Endothelial cell of umbilical vein (primary cell): ENCODE results near the gene FBXO9. TPM values are rescaled to one million over a fixed set of nuclear protein-coding genes. Genes with fewer than 3 reads are reported as not detected.

Source experiments
- BruUV-seq: library from RNA; stranded (reverse); fragments of 400-500 nt; replicated peaks from 2 replicates; lab custom pipeline; 2021; lab: Mats Ljungman, UMichigan
- CTCF ChIA-PET: fragments of 300-600, 350-600 bp; sonication (Branson Sonifier 250); formaldehyde crosslinking; loops from one replicate; lab custom pipeline; 2021; ENCODE audit warnings: antibody characterized with exemption, inconsistent platforms; lab: Charles Lee
- POLR2A ChIA-PET: fragments of 300-600, 350-600 bp; sonication (Branson Sonifier 250); formaldehyde crosslinking; loops from one replicate; lab custom pipeline; 2021; ENCODE audit warnings: antibody characterized with exemption, inconsistent platforms; lab: Charles Lee
- DNase-seq: peaks from one replicate; pipeline ENCODE4 v3.0.0-alpha.2; 2011; ENCODE audit warnings: low read depth, low spot score
- FAIRE-seq: peaks from 2 replicates; lab custom pipeline; 2011; peaks lifted over from hg19 to GRCh38; lab: Jason Lieb, UNC
- H2AFZ ChIP-seq: 2 replicates; pipeline ENCODE4 v1.6.0; 2012; ENCODE audit warnings: low read depth, low read length, control low read depth, inconsistent platforms
- H3K27ac ChIP-seq: 2 replicates; pipeline ENCODE4 v1.5.1; 2011; ENCODE audit warnings: low read depth, mild to moderate bottlenecking, control low read depth, low read length, moderate library complexity; ENCODE audit not compliant: insufficient read depth
- H3K27me3 ChIP-seq, 2 experiments: 2 replicates each; pipeline versions ENCODE4 v1.6.0 to v1.6.1; 2011; ENCODE audit warnings: low read length in 2 of 2, mixed read lengths in 1 of 2; ENCODE audit not compliant: control insufficient read depth in 2 of 2, insufficient read depth in 2 of 2
- H3K36me3 ChIP-seq, 2 experiments: 2 replicates in 1 of 2; 3 replicates in 1 of 2; pipeline ENCODE4 v1.5.1; 2011; ENCODE audit warnings: low read length in 2 of 2, mild to moderate bottlenecking in 1 of 2, moderate library complexity in 1 of 2; ENCODE audit not compliant: control insufficient read depth in 2 of 2, insufficient read depth in 2 of 2; ENCODE audit errors: extremely low read depth in 1 of 2
- H3K4me1 ChIP-seq: 3 replicates; pipeline ENCODE4 v1.5.1; 2011; ENCODE audit warnings: mild to moderate bottlenecking, low read length; ENCODE audit not compliant: control insufficient read depth, insufficient read depth; ENCODE audit errors: extremely low read depth
- H3K4me2 ChIP-seq: 2 replicates; pipeline ENCODE4 v1.6.1; 2011; ENCODE audit warnings: low read length, control low read depth, mixed read lengths; ENCODE audit not compliant: insufficient read depth
- H3K4me3 ChIP-seq, 3 experiments: fragments of 200-600 bp in 1 of 3; sonication (generic), shearing (Covaris generic) in 1 of 3; replicated peaks in 1 of 3; 2 replicates each; pipeline ENCODE4 v1.5.1; 2011 to 2016; ENCODE audit warnings: control low read depth in 3 of 3, low read length in 3 of 3, mild to moderate bottlenecking in 2 of 3, inconsistent platforms in 1 of 3, low read depth in 1 of 3, moderate library complexity in 1 of 3; ENCODE audit not compliant: insufficient read depth in 1 of 3
- H3K79me2 ChIP-seq: 2 replicates; pipeline ENCODE4 v1.6.0; 2012; ENCODE audit warnings: low read length, inconsistent platforms; ENCODE audit not compliant: control insufficient read depth, insufficient read depth
- H3K9ac ChIP-seq: replicated peaks from 2 replicates; pipeline ENCODE3; 2011; ENCODE audit warnings: low read length, control low read depth; ENCODE audit not compliant: insufficient read depth; ENCODE audit errors: extremely low read depth
- H3K9me1 ChIP-seq: replicated peaks from 3 replicates; pipeline ENCODE4 v1.6.0; 2011; ENCODE audit warnings: mild to moderate bottlenecking, low read length; ENCODE audit not compliant: control insufficient read depth, insufficient read depth; ENCODE audit errors: extremely low read depth
- H3K9me3 ChIP-seq: replicated peaks from 2 replicates; pipeline ENCODE4 v1.5.1; 2012; ENCODE audit warnings: low read length, inconsistent platforms; ENCODE audit not compliant: control insufficient read depth, insufficient read depth
- H4K20me1 ChIP-seq: replicated peaks from 2 replicates; pipeline ENCODE3; 2011; ENCODE audit warnings: mild to moderate bottlenecking, low read length; ENCODE audit not compliant: control insufficient read depth, insufficient read depth; ENCODE audit errors: extremely low read depth
- EZH2 ChIP-seq: IDR thresholded peaks from 2 replicates; pipeline ENCODE4 v1.6.1; 2012; ENCODE audit warnings: borderline replicate concordance, low read depth, mild to moderate bottlenecking, moderate library complexity, low read length, inconsistent platforms; ENCODE audit not compliant: severe bottlenecking
- FOS ChIP-seq: IDR thresholded peaks from 2 replicates; pipeline ENCODE4 v1.6.1; 2011; ENCODE audit warnings: mild to moderate bottlenecking, low read length, moderate library complexity, borderline replicate concordance; ENCODE audit not compliant: insufficient read depth
- GATA2 ChIP-seq: IDR thresholded peaks from 2 replicates; pipeline ENCODE4 v1.7.0; 2011; ENCODE audit warnings: low read depth, mild to moderate bottlenecking, moderate library complexity, mixed read lengths, low read length; ENCODE audit not compliant: insufficient read length, insufficient read depth
- JUN ChIP-seq: IDR thresholded peaks from 2 replicates; pipeline ENCODE4 v1.6.1; 2011; ENCODE audit warnings: borderline replicate concordance, low read depth; ENCODE audit not compliant: insufficient read length, insufficient read depth
- MYC ChIP-seq: IDR thresholded peaks from one replicate; pipeline ENCODE4 v1.6.1; 2011; ENCODE audit warnings: mild to moderate bottlenecking, low read depth, low read length
- POLR2AphosphoS5 ChIP-seq: IDR thresholded peaks from 2 replicates; pipeline ENCODE4 v1.6.1; 2012; ENCODE audit warnings: low read depth, mild to moderate bottlenecking, control low read depth, low read length, moderate library complexity; ENCODE audit not compliant: insufficient read depth
- dilution Hi-C: fragments of 300-500 bp; cut with MboI; formaldehyde crosslinking; loops from one replicate; pipeline ENCODE4 v1.15.0; 2019; ENCODE audit warnings: low sequenced_read_pairs; ENCODE audit not compliant: extremely low pct_ligation_motif_present
- intact Hi-C: fragments of 100-400 bp; cut with micrococcal nuclease; formaldehyde crosslinking; loops from one replicate; pipeline ENCODE4 v1.10.0; 2022
- polyA plus RNA-seq, 4 experiments: library from polyadenylated mRNA; depleted of rRNA in 3 of 4; stranded (reverse) in 3 of 4; unstranded in 1 of 4; fragments of >200 nt; gene quantifications; 2 replicates each; pipeline versions ENCODE4 v1.2.1 to v1.2.3, GENCODE V29; 2011 to 2012; ENCODE audit warnings: missing spikeins in 1 of 4
- total RNA-seq: library from RNA; stranded (reverse); gene quantifications from 2 replicates; pipeline ENCODE4 v1.2.3, GENCODE V29; 2021
- TF ChIP-seq, protein P1 (sequence below), 2 donors: IDR thresholded peaks; 1 replicate in 1 of 2; 2 replicates in 1 of 2; pipeline ENCODE4 v1.5.1; 2011; ENCODE audit warnings: low read length in 2 of 2, mild to moderate bottlenecking in 2 of 2, moderate library complexity in 2 of 2, control low read depth in 1 of 2, inconsistent platforms in 1 of 2, low read depth in 1 of 2; ENCODE audit not compliant: insufficient read depth in 1 of 2; ENCODE audit errors: extremely low read depth in 1 of 2
- TF ChIP-seq, protein P2 (sequence below): IDR thresholded peaks from 2 replicates; pipeline ENCODE4 v1.6.1; 2011; ENCODE audit not compliant: insufficient read depth, insufficient read length

The FBXO9 gene
- total and polyA plus RNA-seq, 2 donors (not counting 3 experiments of a cell fraction or from before 2014, with no cell fraction given): 48.1 to 58.9 TPM

DNA sequence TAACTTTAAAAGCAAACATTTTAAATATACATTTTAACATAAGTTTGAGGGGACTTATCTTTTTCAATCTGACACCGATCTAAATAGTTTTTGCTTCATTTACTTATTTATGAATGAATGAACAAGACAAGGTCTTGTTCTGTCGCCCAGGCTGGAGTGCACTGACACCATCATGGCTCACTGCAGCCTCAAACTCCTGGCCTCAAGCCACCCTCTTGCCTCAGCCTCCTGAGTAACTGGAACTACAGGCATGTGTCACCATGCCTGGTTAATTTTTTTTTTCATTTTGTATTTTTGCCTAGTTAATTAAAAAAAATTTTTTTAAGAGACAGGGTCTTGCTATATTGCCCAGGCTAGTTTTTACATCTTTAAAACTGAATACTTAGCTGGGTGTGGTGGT, 25.4 kb downstream of the FBXO9 start:
- Histone ChIP-seq H3K27ac (no peak overlapping the region), H2AFZ (no peak overlapping the region), H3K9me1 (no peaks in the 10 kb centered on the region), H3K27me3 (no peaks in the 10 kb centered on the region), H3K4me3 (no peak overlapping the region), H3K36me3 (peaks cover 20 to 26% of the 10 kb centered on the region in 2 experiments), H4K20me1 (no peaks in the 10 kb centered on the region), H3K4me1 (no peaks in the 10 kb centered on the region), H3K9me3 (no peaks in the 10 kb centered on the region), H3K9ac (no peak overlapping the region), H3K79me2 (no peaks in the 10 kb centered on the region), H3K4me2 (no peak overlapping the region)
- intact Hi-C loops: no loop called here
- no peak for FAIRE-seq
- POLR2A ChIA-PET: no interaction called here
- no peak for DNase-seq
- TF ChIP-seq MYC: no peak
- no peak for TF ChIP-seq FOS
- no peak for TF ChIP-seq EZH2
- TF ChIP-seq, protein P1, sequence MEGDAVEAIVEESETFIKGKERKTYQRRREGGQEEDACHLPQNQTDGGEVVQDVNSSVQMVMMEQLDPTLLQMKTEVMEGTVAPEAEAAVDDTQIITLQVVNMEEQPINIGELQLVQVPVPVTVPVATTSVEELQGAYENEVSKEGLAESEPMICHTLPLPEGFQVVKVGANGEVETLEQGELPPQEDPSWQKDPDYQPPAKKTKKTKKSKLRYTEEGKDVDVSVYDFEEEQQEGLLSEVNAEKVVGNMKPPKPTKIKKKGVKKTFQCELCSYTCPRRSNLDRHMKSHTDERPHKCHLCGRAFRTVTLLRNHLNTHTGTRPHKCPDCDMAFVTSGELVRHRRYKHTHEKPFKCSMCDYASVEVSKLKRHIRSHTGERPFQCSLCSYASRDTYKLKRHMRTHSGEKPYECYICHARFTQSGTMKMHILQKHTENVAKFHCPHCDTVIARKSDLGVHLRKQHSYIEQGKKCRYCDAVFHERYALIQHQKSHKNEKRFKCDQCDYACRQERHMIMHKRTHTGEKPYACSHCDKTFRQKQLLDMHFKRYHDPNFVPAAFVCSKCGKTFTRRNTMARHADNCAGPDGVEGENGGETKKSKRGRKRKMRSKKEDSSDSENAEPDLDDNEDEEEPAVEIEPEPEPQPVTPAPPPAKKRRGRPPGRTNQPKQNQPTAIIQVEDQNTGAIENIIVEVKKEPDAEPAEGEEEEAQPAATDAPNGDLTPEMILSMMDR (IDR thresholded peaks at IDR 0.05; ENCODE audit: extremely low read depth in 1 of 2, insufficient read depth in 1 of 2, low read depth in 1 of 2, low read length in 2 of 2): no peak
- dilution Hi-C loops: no loop called here
- CTCF ChIA-PET: no interaction called here
- BruUV-seq: no TSS peak

DNA sequence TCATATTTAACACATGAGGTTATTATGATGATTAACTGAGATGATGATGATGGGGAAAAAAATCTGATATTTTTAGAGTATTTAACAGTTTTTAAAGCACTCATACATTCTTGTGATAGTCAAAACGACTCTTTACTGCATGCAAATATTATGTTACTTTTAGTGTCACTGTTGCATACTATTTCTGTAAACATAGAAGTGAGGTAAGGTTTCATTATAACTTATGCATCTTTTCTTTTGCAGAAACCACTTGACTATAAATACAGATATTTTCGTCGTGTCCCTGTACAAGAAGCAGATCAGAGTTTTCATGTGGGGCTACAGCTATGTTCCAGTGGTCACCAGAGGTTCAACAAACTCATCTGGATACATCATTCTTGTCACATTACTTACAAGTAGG, 30.1 kb downstream of the FBXO9 start:
- H3K4me3 ChIP-seq: no peak overlapping the region
- H3K36me3 ChIP-seq: peaks cover 21 to 35% of the 10 kb centered on the region in 2 experiments
- no peaks in the 10 kb centered on the region for H3K4me1 ChIP-seq
- no peak for TF ChIP-seq POLR2AphosphoS5
- TF ChIP-seq FOS: no peak
- TF ChIP-seq, protein P1 (IDR thresholded peaks at IDR 0.05; ENCODE audit: extremely low read depth in 1 of 2, insufficient read depth in 1 of 2, low read depth in 1 of 2, low read length in 2 of 2): no peak
- TF ChIP-seq, protein P2, sequence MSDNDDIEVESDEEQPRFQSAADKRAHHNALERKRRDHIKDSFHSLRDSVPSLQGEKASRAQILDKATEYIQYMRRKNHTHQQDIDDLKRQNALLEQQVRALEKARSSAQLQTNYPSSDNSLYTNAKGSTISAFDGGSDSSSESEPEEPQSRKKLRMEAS: no peak
- no peak for TF ChIP-seq MYC
- TF ChIP-seq GATA2: no peak
- no peak for TF ChIP-seq JUN
- TF ChIP-seq EZH2: no peak
- H2AFZ ChIP-seq: no peak overlapping the region
- no peak overlapping the region for H3K9ac ChIP-seq
- ChIA-PET CTCF (interaction anchor here (0.7 kb wide), 1 partner anchor 398 kb away, joined by 3 read pairs; no protein-coding TSS in a partner anchor), POLR2A (no interaction called here)
- no peaks in the 10 kb centered on the region for H3K79me2 ChIP-seq
- DNase-seq (no peak), FAIRE-seq (no peak)
- dilution Hi-C loops (no loop called here), intact Hi-C loops (no loop called here)
- no peaks in the 10 kb centered on the region for H3K9me1 ChIP-seq
- H3K4me2 ChIP-seq: no peak overlapping the region
- H4K20me1 ChIP-seq: no peaks in the 10 kb centered on the region
- no peaks in the 10 kb centered on the region for H3K9me3 ChIP-seq
- no peaks in the 10 kb centered on the region for H3K27me3 ChIP-seq
- H3K27ac ChIP-seq: no peak overlapping the region
- no TSS peak for BruUV-seq
